Thoracic aorta (tissue), 2 donors: ENCODE results near the gene PLCXD3. TPM values are rescaled to one million over a fixed set of nuclear protein-coding genes. Genes with fewer than 3 reads are reported as not detected.

Experiments used
- ATAC-seq: fragments of 150-250 bp; one replicate; pipeline ENCODE4 v1.8.0; 2017; ENCODE audit warnings: low read depth; ENCODE audit not compliant: insufficient number of reproducible peaks, low FRiP score
- DNase-seq: peaks from one replicate; pipeline ENCODE4 v3.0.0-alpha.2; 2020; ENCODE audit warnings: low spot score
- H3K27ac ChIP-seq, 2 donors: fragments of 200-600 bp; sonication (generic); 1 replicate in 1 of 2; 2 replicates in 1 of 2; pipeline ENCODE4 v1.5.1; 2016; ENCODE audit warnings: mild to moderate bottlenecking in 2 of 2, moderate library complexity in 2 of 2
- H3K27me3 ChIP-seq: fragments of 200-600 bp; sonication (generic); replicated peaks from 2 replicates; pipeline ENCODE4 v1.6.0; 2016; ENCODE audit warnings: mild to moderate bottlenecking; ENCODE audit not compliant: insufficient read depth
- H3K36me3 ChIP-seq: fragments of 200-600 bp; sonication (generic); one replicate; pipeline ENCODE4 v1.5.1; 2016
- H3K4me1 ChIP-seq, 2 donors: fragments of 200-600 bp; sonication (generic); 1 replicate in 1 of 2; 2 replicates in 1 of 2; pipeline versions ENCODE4 v1.5.1 to v1.6.0; 2016; ENCODE audit warnings: low read depth in 2 of 2, mild to moderate bottlenecking in 1 of 2; ENCODE audit not compliant: control insufficient read depth in 1 of 2
- H3K4me3 ChIP-seq: fragments of 200-600 bp; sonication (generic); 2 replicates; pipeline ENCODE4 v1.5.1; 2016; ENCODE audit warnings: mild to moderate bottlenecking
- H3K9me3 ChIP-seq: fragments of 200-600 bp; sonication (generic); 2 replicates; pipeline ENCODE4 v1.5.1; 2016
- total RNA-seq, 2 donors: library from RNA; depleted of rRNA; stranded (reverse); fragments of >200 nt; gene quantifications; one replicate each; pipeline versions ENCODE4 v1.1.0 to v1.2.3, GENCODE V29; 2016
- TF ChIP-seq, protein P1 (sequence below): fragments of 200-600 bp; sonication (generic); IDR thresholded peaks from one replicate; pipeline ENCODE4 v1.5.1; 2019; ENCODE audit warnings: antibody characterized with exemption

PLCXD3 gene, protein sequence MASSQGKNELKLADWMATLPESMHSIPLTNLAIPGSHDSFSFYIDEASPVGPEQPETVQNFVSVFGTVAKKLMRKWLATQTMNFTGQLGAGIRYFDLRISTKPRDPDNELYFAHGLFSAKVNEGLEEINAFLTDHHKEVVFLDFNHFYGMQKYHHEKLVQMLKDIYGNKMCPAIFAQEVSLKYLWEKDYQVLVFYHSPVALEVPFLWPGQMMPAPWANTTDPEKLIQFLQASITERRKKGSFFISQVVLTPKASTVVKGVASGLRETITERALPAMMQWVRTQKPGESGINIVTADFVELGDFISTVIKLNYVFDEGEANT
- total RNA-seq, result 1 to 10 TPM; 4.3 to 5.9 TPM

GRCh38 chr5:41510176-41510831 is at the start of gene PLCXD3:
TSS of gene PLCXD3 (minus strand) at chr5:41510601. CDS start at chr5:41510526, 75 bp downstream.
- H3K36me3 ChIP-seq, result no peaks in the 10 kb centered on the region
- TF ChIP-seq, protein P1, sequence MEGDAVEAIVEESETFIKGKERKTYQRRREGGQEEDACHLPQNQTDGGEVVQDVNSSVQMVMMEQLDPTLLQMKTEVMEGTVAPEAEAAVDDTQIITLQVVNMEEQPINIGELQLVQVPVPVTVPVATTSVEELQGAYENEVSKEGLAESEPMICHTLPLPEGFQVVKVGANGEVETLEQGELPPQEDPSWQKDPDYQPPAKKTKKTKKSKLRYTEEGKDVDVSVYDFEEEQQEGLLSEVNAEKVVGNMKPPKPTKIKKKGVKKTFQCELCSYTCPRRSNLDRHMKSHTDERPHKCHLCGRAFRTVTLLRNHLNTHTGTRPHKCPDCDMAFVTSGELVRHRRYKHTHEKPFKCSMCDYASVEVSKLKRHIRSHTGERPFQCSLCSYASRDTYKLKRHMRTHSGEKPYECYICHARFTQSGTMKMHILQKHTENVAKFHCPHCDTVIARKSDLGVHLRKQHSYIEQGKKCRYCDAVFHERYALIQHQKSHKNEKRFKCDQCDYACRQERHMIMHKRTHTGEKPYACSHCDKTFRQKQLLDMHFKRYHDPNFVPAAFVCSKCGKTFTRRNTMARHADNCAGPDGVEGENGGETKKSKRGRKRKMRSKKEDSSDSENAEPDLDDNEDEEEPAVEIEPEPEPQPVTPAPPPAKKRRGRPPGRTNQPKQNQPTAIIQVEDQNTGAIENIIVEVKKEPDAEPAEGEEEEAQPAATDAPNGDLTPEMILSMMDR, result no peak
- no peaks in the 10 kb centered on the region for H3K27me3 ChIP-seq
- no peaks in the 10 kb centered on the region for H3K9me3 ChIP-seq
- no peak for ATAC-seq
- no peak within 1 kb of the TSS for H3K27ac ChIP-seq
- peak within 1 kb of the TSS; percentile 65 for H3K4me3 ChIP-seq
- DNase-seq, result no peak
- peaks cover 4 to 9% of the 10 kb centered on the region in 2 donors for H3K4me1 ChIP-seq

DNA sequence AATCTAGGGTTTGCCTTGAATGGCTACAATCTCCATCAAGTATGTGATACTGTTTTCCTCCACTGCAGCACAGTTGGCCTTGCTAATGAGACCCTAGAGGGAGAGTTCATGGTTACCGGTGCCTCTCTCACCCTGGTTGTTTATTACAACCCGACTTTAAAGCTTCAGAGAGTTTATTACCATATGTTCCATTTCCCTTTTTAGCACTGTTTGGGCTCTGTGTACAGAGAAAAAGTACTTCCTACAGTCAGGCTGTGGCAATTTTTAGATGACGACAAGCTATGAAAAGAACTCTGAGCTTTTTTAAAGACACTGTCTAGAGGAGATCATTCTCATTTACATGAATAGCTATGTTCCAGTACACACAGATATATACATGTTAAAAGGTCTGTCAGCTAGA is 48.8 kb upstream of the PLCXD3 start:
- TF ChIP-seq, protein P1, result no peak
- H3K27me3 ChIP-seq, result no peaks in the 10 kb centered on the region
- ATAC-seq, result no peak
- no peaks in the 10 kb centered on the region for H3K36me3 ChIP-seq
- no peaks in the 10 kb centered on the region for H3K9me3 ChIP-seq
- no peak overlapping the region for H3K4me3 ChIP-seq
- H3K27ac ChIP-seq, result no peak overlapping the region
- DNase-seq, result no peak
- peaks cover 0 to 4% of the 10 kb centered on the region in 2 donors for H3K4me1 ChIP-seq

DNA sequence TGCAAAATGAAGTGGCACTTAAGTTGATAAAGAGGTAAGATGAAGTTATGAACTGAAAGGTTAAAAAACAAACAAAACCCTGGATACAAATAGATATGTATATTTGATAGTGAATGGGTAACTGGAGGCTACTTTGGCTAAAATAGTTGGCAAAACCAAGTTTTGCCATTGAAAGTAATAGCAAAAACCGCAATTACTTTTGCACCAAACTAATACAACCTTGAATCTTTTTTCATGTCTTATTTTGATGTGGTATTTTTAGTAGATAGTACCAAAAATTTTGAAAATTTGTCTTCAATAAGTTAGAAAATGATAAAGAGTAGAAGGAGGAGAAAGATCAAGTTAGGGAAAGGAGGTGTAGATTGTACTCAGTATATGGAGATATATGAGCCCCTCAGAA is 47.9 kb upstream of the PLCXD3 start:
- TF ChIP-seq, protein P1, result no peak
- H3K4me3 ChIP-seq, result no peak overlapping the region
- H3K36me3 ChIP-seq, result no peaks in the 10 kb centered on the region
- H3K4me1 ChIP-seq, result peaks cover 0 to 4% of the 10 kb centered on the region in 2 donors
- ATAC-seq (no peak), DNase-seq (no peak)
- no peaks in the 10 kb centered on the region for H3K27me3 ChIP-seq
- H3K9me3 ChIP-seq, result no peaks in the 10 kb centered on the region
- H3K27ac ChIP-seq, result no peak overlapping the region

GRCh38 chr5:41547991-41548390 is 37.6 kb upstream of the PLCXD3 start:
- ATAC-seq, result no peak

GRCh38 chr5:41542183-41542582 is 31.8 kb upstream of the PLCXD3 start:
- TF ChIP-seq, protein P1, result no peak
- DNase-seq, result no peak
- H3K4me3 ChIP-seq, result no peak overlapping the region
- H3K9me3 ChIP-seq, result no peaks in the 10 kb centered on the region
- H3K36me3 ChIP-seq, result no peaks in the 10 kb centered on the region
- H3K4me1 ChIP-seq, result no peaks in the 10 kb centered on the region
- no peak for ATAC-seq
- no peak overlapping the region for H3K27ac ChIP-seq
- no peaks in the 10 kb centered on the region for H3K27me3 ChIP-seq

More at GRCh38 chr5:41547991-41548390, 37.6 kb upstream of the PLCXD3 start:
- TF ChIP-seq, protein P1, result no peak
- no peak for DNase-seq
- Histone ChIP-seq H3K27ac (no peak overlapping the region), H3K4me3 (no peak overlapping the region), H3K36me3 (no peaks in the 10 kb centered on the region), H3K27me3 (no peaks in the 10 kb centered on the region), H3K4me1 (no peaks in the 10 kb centered on the region), H3K9me3 (no peaks in the 10 kb centered on the region)
